Ovary (tissue), 9 donors: Measurements from ENCODE around the gene TSPAN14. TPM values are rescaled to one million over a fixed set of nuclear protein-coding genes. Genes with fewer than 3 reads are reported as not detected.

Experiments
- DNase-seq, 5 donors: peaks; one replicate each; pipeline ENCODE4 v3.0.0-alpha.2; 2019 to 2020
- H3K27ac ChIP-seq, 2 donors: fragments of 200-600 bp; one replicate each; pipeline versions ENCODE4 v1.5.1 to v1.8.0; 2019 to 2022
- H3K27me3 ChIP-seq: fragments of 200-600 bp; one replicate; pipeline ENCODE4 v1.8.0; 2022
- H3K36me3 ChIP-seq: fragments of 200-600 bp; sonication (generic); one replicate; pipeline ENCODE4 v1.5.1; 2019
- H3K4me1 ChIP-seq: one replicate; pipeline ENCODE4 v1.8.1; 2013; ENCODE audit warnings: mild to moderate bottlenecking, moderate library complexity; ENCODE audit not compliant: insufficient read depth
- H3K4me3 ChIP-seq: fragments of 200-600 bp; sonication (generic); one replicate; pipeline ENCODE4 v1.5.1; 2017
- H3K9me3 ChIP-seq, 2 donors: fragments of 200-600 bp in 1 of 2; sonication (generic) in 1 of 2; one replicate each; pipeline versions ENCODE4 v1.5.1 to v1.8.1; 2013 to 2019; ENCODE audit warnings: mild to moderate bottlenecking in 1 of 2, moderate library complexity in 1 of 2
- CTCF ChIP-seq, 3 donors: fragments of 450-650 bp in 2 of 3; fragments of 200-600 bp in 1 of 3; IDR thresholded peaks; one replicate each; pipeline versions ENCODE4 v1.5.1 to v1.8.0; 2016 to 2022; ENCODE audit warnings: antibody characterized with exemption in 3 of 3, mild to moderate bottlenecking in 1 of 3
- EP300 ChIP-seq: sonication (generic); formaldehyde crosslinking; IDR thresholded peaks from one replicate; pipeline ENCODE4 v1.6.1; 2017; ENCODE audit warnings: antibody characterized with exemption
- POLR2A ChIP-seq: fragments of 450-650 bp; IDR thresholded peaks from one replicate; pipeline ENCODE4 v1.6.1; 2017; ENCODE audit warnings: antibody characterized with exemption, mild to moderate bottlenecking, moderate library complexity
- WGBS, 3 donors: extraction: QIAGEN DNeasy Blood & Tissue Kit in 1 of 3; methylation state at CpG; one replicate each; pipeline versions ENCODE4 v1.1.5 to v1.1.7; 2013 to 2017; 5-methylcytosine and 5-hydroxymethylcytosine counted together
- intact Hi-C, 4 donors: fragments of 100-400 bp; cut with DNase I; formaldehyde crosslinking; loops; one replicate each; pipeline versions ENCODE4 v1.11.0 to v1.15.1; 2022 to 2023
- polyA plus RNA-seq, 2 donors: library from polyadenylated mRNA; stranded (reverse); fragments of 200-250 nt in 1 of 2; fragments of 350-450 nt in 1 of 2; fragmentation: Illumina TruSeq in 1 of 2; extraction: RNeasy Lipid Tissue Mini Kit (QIAGEN cat#74804) in 1 of 2; gene quantifications; one replicate each; pipeline ENCODE4 v1.2.3, GENCODE V29; 2013 to 2014
- total RNA-seq, 7 donors: library from RNA; depleted of rRNA in 2 of 7; stranded (reverse); fragments of >200 nt in 2 of 7; fragmentation: NEBNext Ultra II Directional in 3 of 7; extraction: Animal tissue kit (Norgen Biotek cat#: 25700) in 3 of 7; gene quantifications; one replicate each; pipeline versions ENCODE4 v1.1.0 to v1.2.4, GENCODE V29; 2016 to 2023
- donor health status: DM: no; HTN: no; CAD: no; lungs with moderate emphysema.
- donor health status: DM: no; HTN: no; CAD: no.
- donor health status: Bipolar disorder and iron deficiency.
- donor health status: DM: yes; HTN: yes; CAD: no.
- donor health status: DM: no; HTN: no; CAD: no.
- donor health status: DM: yes; HTN: yes; CAD: no.

TSPAN14 gene
- total and polyA plus RNA-seq, 9 donors, result 35.4 to 103 (median 74.8) TPM

GRCh38 chr10:80502621-80503583 lies 48.8 kb downstream of the TSPAN14 start:
- intact Hi-C loops, result loop anchor here in 3 of 4 donors (1.0 to 10.0 kb wide), 4 partner anchors 51 to 98 kb away; partner anchors contain the start of genes PRXL2A (in 1 of the 3) and TSPAN14 (in 1 of the 3)
- no peak for TF ChIP-seq POLR2A
- Histone ChIP-seq H3K27ac (no peak overlapping the region), H3K9me3 (no peaks in the 10 kb centered on the region), H3K36me3 (no peaks in the 10 kb centered on the region), H3K27me3 (no peaks in the 10 kb centered on the region), H3K4me1 (peaks cover 42% of the 10 kb centered on the region), H3K4me3 (no peak overlapping the region)
- DNase-seq, result peak in 1 of 5 donors; percentile 8
- WGBS, 3 donors, result 89 to 92% (median 90%) methylated on average over 13 of the region's 13 CpGs

- Histone ChIP-seq H3K36me3 (no peaks in the 10 kb centered on the region), H3K27ac (no peak overlapping the region), H3K27me3 (no peaks in the 10 kb centered on the region), H3K4me3 (no peak overlapping the region), H3K4me1 (peaks cover 37% of the 10 kb centered on the region), H3K9me3 (no peaks in the 10 kb centered on the region)
- intact Hi-C loops, result loop anchor here (1.0 to 10.0 kb wide), 5 partner anchors 51 to 99 kb away; partner anchors contain the start of genes PRXL2A (in 1 of the 4) and TSPAN14 (in 1 of the 4)
- no peak for TF ChIP-seq CTCF (IDR thresholded peaks at IDR 0.05)
- no peak for TF ChIP-seq POLR2A
- TF ChIP-seq EP300, result no peak
- no peak for DNase-seq
- WGBS, 3 donors, result 87 to 90% (median 89%) methylated on average over 7 of the region's 7 CpGs
Measured at GRCh38 chr10:80503584-80504157, 49.6 kb downstream of the TSPAN14 start.

- WGBS, 3 donors, result 85 to 88% (median 87%) methylated on average over 7 of the region's 7 CpGs
- intact Hi-C loops, result loop anchor here in 3 of 4 donors (2.0 to 10.0 kb wide), 4 partner anchors 52 to 99 kb away; partner anchors contain the start of genes PRXL2A (in 1 of the 3) and TSPAN14 (in 1 of the 3)
- no peak overlapping the region for H3K4me3 ChIP-seq
- H3K9me3 ChIP-seq, result no peaks in the 10 kb centered on the region
- peak in 1 of 5 donors; percentile 24 for DNase-seq
- TF ChIP-seq CTCF (IDR thresholded peaks at IDR 0.05), result no peak
- no peak for TF ChIP-seq EP300
- no peak for TF ChIP-seq POLR2A
- no peak overlapping the region for H3K27ac ChIP-seq
- H3K4me1 ChIP-seq, result peaks cover 35% of the 10 kb centered on the region
- H3K36me3 ChIP-seq, result no peaks in the 10 kb centered on the region
- H3K27me3 ChIP-seq, result no peaks in the 10 kb centered on the region
Measured at GRCh38 chr10:80504158-80504811, 50.2 kb downstream of the TSPAN14 start.

GRCh38 chr10:80504897-80505465 lies 50.9 kb downstream of the TSPAN14 start:
- peaks cover 28% of the 10 kb centered on the region for H3K4me1 ChIP-seq
- H3K4me3 ChIP-seq, result no peak overlapping the region
- intact Hi-C loops, result loop anchor here in 3 of 4 donors (2.0 to 10.0 kb wide), 5 partner anchors 53 to 100 kb away; partner anchors contain the start of genes PRXL2A (in 1 of the 3) and TSPAN14 (in 1 of the 3)
- H3K27ac ChIP-seq, result peak overlapping the region; percentile 29 to 46
- H3K36me3 ChIP-seq, result no peaks in the 10 kb centered on the region
- TF ChIP-seq POLR2A (no peak), EP300 (no peak), CTCF (IDR thresholded peaks at IDR 0.05) (no peak)
- no peaks in the 10 kb centered on the region for H3K9me3 ChIP-seq
- peak in 1 of 5 donors; percentile 36 for DNase-seq
- WGBS, 3 donors, result 77 to 82% (median 80%) methylated on average over 5 of the region's 5 CpGs
- H3K27me3 ChIP-seq, result no peaks in the 10 kb centered on the region
